ENCODE data around the gene GALNT2. TPM values are rescaled to one million over a fixed set of nuclear protein-coding genes. Genes with fewer than 3 reads are reported as not detected.

Gene GALNT2
- total and polyA plus RNA-seq, 2 experiments from 2014 or later = 96.7 to 143 TPM

GRCh38 chr1:230260831-230261230 lies 193.8 kb downstream of the GALNT2 start:
- Histone ChIP-seq H3K27me3 (no peaks in the 10 kb centered on the region), H2AFZ (no peak overlapping the region), H3K4me2 (no peak overlapping the region), H3K79me2 (no peaks in the 10 kb centered on the region), H3K36me3 (replicated peaks; ENCODE audit: insufficient read depth, low read depth) (no peaks in the 10 kb centered on the region), H4K20me1 (ENCODE audit: insufficient read depth, poor library complexity, severe bottlenecking) (no peaks in the 10 kb centered on the region), H3K9me2 (replicated peaks; ENCODE audit: insufficient read depth) (no peaks in the 10 kb centered on the region), H3K4me3 (no peak overlapping the region), H3K27ac (no peak overlapping the region), H3K4me1 (ENCODE audit: insufficient read depth) (no peaks in the 10 kb centered on the region), H3K9me3 (ENCODE audit: low read depth) (no peaks in the 10 kb centered on the region)
- TF ChIP-seq EZH2 (IDR thresholded peaks at IDR 0.05; ENCODE audit: borderline replicate concordance) (no peak), CTCF (IDR thresholded peaks at IDR 0.05; ENCODE audit: poor library complexity) (no peak)
- no peak for DNase-seq (ENCODE audit: low spot score)
- 85% methylated on average over 1 of the region's 1 CpG for WGBS (ENCODE audit: low lambda C conversion rate, missing lambda C conversion rate)

- no peaks in the 10 kb centered on the region for H4K20me1 ChIP-seq (ENCODE audit: insufficient read depth, poor library complexity, severe bottlenecking)
- no peaks in the 10 kb centered on the region for H3K9me2 ChIP-seq (replicated peaks; ENCODE audit: insufficient read depth)
- no peaks in the 10 kb centered on the region for H3K79me2 ChIP-seq
- no peaks in the 10 kb centered on the region for H3K36me3 ChIP-seq (replicated peaks; ENCODE audit: insufficient read depth, low read depth)
- DNase-seq (ENCODE audit: low spot score) = peak; percentile 34
- no peak for TF ChIP-seq CTCF (IDR thresholded peaks at IDR 0.05; ENCODE audit: poor library complexity)
- TF ChIP-seq EZH2phosphoT487 (IDR thresholded peaks at IDR 0.05; ENCODE audit: low read depth, severe bottlenecking, unreplicated experiment) = no peak
- no peak for TF ChIP-seq EZH2 (IDR thresholded peaks at IDR 0.05; ENCODE audit: borderline replicate concordance)
- 60% methylated on average over 21 of the region's 21 CpGs for WGBS (ENCODE audit: low lambda C conversion rate, missing lambda C conversion rate)
- H2AFZ ChIP-seq = no peak overlapping the region
- H3K4me2 ChIP-seq = peak overlapping the region; percentile 53
- no peaks in the 10 kb centered on the region for H3K4me1 ChIP-seq (ENCODE audit: insufficient read depth)
- H3K9me3 ChIP-seq (ENCODE audit: low read depth) = no peaks in the 10 kb centered on the region
- no peaks in the 10 kb centered on the region for H3K27me3 ChIP-seq
- H3K4me3 ChIP-seq = no peak overlapping the region
- H3K27ac ChIP-seq = peak overlapping the region; percentile 60
Measured at GRCh38 chr1:230261928-230262650, 195.1 kb downstream of the GALNT2 start.

- no peaks in the 10 kb centered on the region for H3K9me3 ChIP-seq (ENCODE audit: low read depth)
- TF ChIP-seq EZH2 (IDR thresholded peaks at IDR 0.05; ENCODE audit: borderline replicate concordance) (no peak), CTCF (IDR thresholded peaks at IDR 0.05; ENCODE audit: poor library complexity) (no peak), EZH2phosphoT487 (IDR thresholded peaks at IDR 0.05; ENCODE audit: low read depth, severe bottlenecking, unreplicated experiment) (no peak)
- no peak overlapping the region for H3K4me3 ChIP-seq
- no peak for DNase-seq (ENCODE audit: low spot score)
- 83% methylated on average over 13 of the region's 13 CpGs for WGBS (ENCODE audit: low lambda C conversion rate, missing lambda C conversion rate)
- no peaks in the 10 kb centered on the region for H4K20me1 ChIP-seq (ENCODE audit: insufficient read depth, poor library complexity, severe bottlenecking)
- no peak overlapping the region for H2AFZ ChIP-seq
- no peaks in the 10 kb centered on the region for H3K27me3 ChIP-seq
- no peaks in the 10 kb centered on the region for H3K36me3 ChIP-seq (replicated peaks; ENCODE audit: insufficient read depth, low read depth)
- H3K9me2 ChIP-seq (replicated peaks; ENCODE audit: insufficient read depth) = no peaks in the 10 kb centered on the region
- peaks cover 4% of the 10 kb centered on the region for H3K4me1 ChIP-seq (ENCODE audit: insufficient read depth)
- H3K79me2 ChIP-seq = no peaks in the 10 kb centered on the region
- H3K27ac ChIP-seq = no peak overlapping the region
- no peak overlapping the region for H3K4me2 ChIP-seq
Measured at GRCh38 chr1:230262867-230263567, 196.0 kb downstream of the GALNT2 start.
